SH-SY5Y (cell line): ENCODE results near the gene SEPSECS.

Experiments used
- GATA2 ChIP-seq: IDR thresholded peaks from 2 replicates; pipeline ENCODE4 v1.6.1; 2011; ENCODE audit warnings: mild to moderate bottlenecking, low read depth, low read length
- GATA3 ChIP-seq: IDR thresholded peaks from 2 replicates; pipeline ENCODE4 v1.6.1; 2011; ENCODE audit warnings: low read depth, mild to moderate bottlenecking, low read length, moderate library complexity

GRCh38 chr4:25178838-25179261 is 18.6 kb upstream of the SEPSECS start:
- TF ChIP-seq GATA3, result no peak
- TF ChIP-seq GATA2, result no peak
